Effector memory CD4-positive, alpha-beta T cell (primary cell): ENCODE measurements around the gene EIF2A.

Experiments
- DNase-seq, 3 donors: peaks; one replicate each; pipeline ENCODE4 v3.0.0-alpha.2; 2020
- H3K27ac ChIP-seq: 2 replicates; pipeline ENCODE4 v1.7.0; 2013; ENCODE audit warnings: mild to moderate bottlenecking, low read length, moderate library complexity; ENCODE audit not compliant: insufficient read depth, poor library complexity, severe bottlenecking
- H3K27me3 ChIP-seq: replicated peaks from 2 replicates; pipeline ENCODE4 v1.7.0; 2013; ENCODE audit warnings: mild to moderate bottlenecking, low read length; ENCODE audit not compliant: insufficient read depth, control insufficient read depth, poor library complexity, severe bottlenecking
- H3K36me3 ChIP-seq: 2 replicates; pipeline ENCODE4 v1.7.0; 2013; ENCODE audit warnings: mild to moderate bottlenecking, low read length, moderate library complexity; ENCODE audit not compliant: control insufficient read depth, insufficient read depth
- H3K4me1 ChIP-seq: 2 replicates; pipeline ENCODE4 v1.7.0; 2013; ENCODE audit warnings: low read length, mild to moderate bottlenecking; ENCODE audit not compliant: control insufficient read depth, insufficient read depth, poor library complexity, severe bottlenecking
- H3K4me3 ChIP-seq: 2 replicates; pipeline ENCODE4 v1.7.0; 2013; ENCODE audit warnings: low read length, low read depth, mild to moderate bottlenecking; ENCODE audit not compliant: insufficient read depth, poor library complexity, severe bottlenecking
- H3K9me3 ChIP-seq: 2 replicates; pipeline ENCODE4 v1.7.0; 2013; ENCODE audit warnings: mild to moderate bottlenecking, low read length, moderate library complexity; ENCODE audit not compliant: control insufficient read depth

EIF2A gene

GRCh38 chr3:150631515-150632221 is 85.1 kb downstream of the EIF2A start:
- H3K9me3 ChIP-seq = no peaks in the 10 kb centered on the region
- H3K4me3 ChIP-seq = no peak overlapping the region
- H3K27me3 ChIP-seq = no peaks in the 10 kb centered on the region
- DNase-seq = no peak
- H3K27ac ChIP-seq = no peak overlapping the region
- peaks cover 27% of the 10 kb centered on the region for H3K36me3 ChIP-seq
- peaks cover 14% of the 10 kb centered on the region for H3K4me1 ChIP-seq

GRCh38 chr3:150635076-150635475 is 88.5 kb downstream of the EIF2A start:
- Histone ChIP-seq H3K27me3 (no peaks in the 10 kb centered on the region), H3K4me3 (no peak overlapping the region)
- DNase-seq = no peak

GRCh38 chr3:150635526-150635925 is 88.9 kb downstream of the EIF2A start:
- Histone ChIP-seq H3K36me3 (peaks cover 4% of the 10 kb centered on the region), H3K4me3 (no peak overlapping the region), H3K27me3 (no peaks in the 10 kb centered on the region), H3K4me1 (peaks cover 14% of the 10 kb centered on the region), H3K27ac (peak overlapping the region; percentile 28), H3K9me3 (no peaks in the 10 kb centered on the region)
- DNase-seq = no peak

More at GRCh38 chr3:150635076-150635475, 88.5 kb downstream of the EIF2A start:
- Histone ChIP-seq H3K36me3 (peaks cover 7% of the 10 kb centered on the region), H3K9me3 (no peaks in the 10 kb centered on the region), H3K27ac (peak overlapping the region; percentile 28), H3K4me1 (peaks cover 14% of the 10 kb centered on the region)
